ENCODE measurements around the gene SMAD5.

Gene SMAD5

DNA sequence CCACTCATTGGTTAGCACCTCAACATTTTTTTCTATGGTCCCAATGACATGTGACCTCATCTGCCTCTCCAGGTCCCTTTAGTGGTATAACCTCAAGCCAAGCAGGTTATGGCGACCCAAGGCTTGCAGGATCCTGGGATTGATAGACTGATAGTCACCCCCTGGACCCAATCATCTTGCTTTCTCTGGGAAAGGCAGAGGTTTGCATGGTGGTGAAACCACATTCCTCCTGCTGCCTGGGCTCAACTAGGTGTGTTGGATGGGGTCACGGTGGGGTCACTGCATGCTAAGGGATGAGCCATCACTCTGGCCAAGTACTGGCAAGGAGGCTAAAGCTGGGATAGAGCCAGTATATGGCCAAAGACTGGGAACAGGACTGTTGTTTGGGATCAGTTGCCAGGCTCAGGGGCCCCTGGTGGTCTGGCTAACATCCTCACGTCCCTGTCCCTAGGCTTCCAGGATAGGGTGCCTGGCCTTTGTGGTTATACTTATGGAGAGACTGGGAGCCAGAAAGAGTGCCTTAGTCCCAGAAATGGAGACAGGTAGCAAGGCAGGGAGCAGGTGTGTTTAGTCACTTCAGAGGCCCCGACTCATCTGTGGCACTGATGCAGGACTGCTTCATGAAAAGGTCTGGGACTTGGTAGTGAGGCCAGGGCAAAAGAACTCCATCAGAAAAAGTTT is 65.0 kb downstream of the SMAD5 start:
- H3K4me1 ChIP-seq (ENCODE audit: control insufficient read depth, insufficient read depth, low read length, poor library complexity, severe bottlenecking): no peaks in the 10 kb centered on the region
- WGBS, 2 experiments (ENCODE audit: insufficient coverage in 2 of 2): 94 to 100% methylated on average over 3 of the region's 4 CpGs
- H3K36me3 ChIP-seq (ENCODE audit: control insufficient read depth, insufficient read depth, low read length): no peaks in the 10 kb centered on the region
- no peak overlapping the region for H3K27ac ChIP-seq (ENCODE audit: low read depth, low read length, severe bottlenecking)
- no peak overlapping the region for H3K4me3 ChIP-seq (ENCODE audit: extremely low read depth, insufficient read depth, low read length, poor library complexity, severe bottlenecking)
- H3K9me3 ChIP-seq (ENCODE audit: control insufficient read depth, low read length): no peaks in the 10 kb centered on the region

DNA sequence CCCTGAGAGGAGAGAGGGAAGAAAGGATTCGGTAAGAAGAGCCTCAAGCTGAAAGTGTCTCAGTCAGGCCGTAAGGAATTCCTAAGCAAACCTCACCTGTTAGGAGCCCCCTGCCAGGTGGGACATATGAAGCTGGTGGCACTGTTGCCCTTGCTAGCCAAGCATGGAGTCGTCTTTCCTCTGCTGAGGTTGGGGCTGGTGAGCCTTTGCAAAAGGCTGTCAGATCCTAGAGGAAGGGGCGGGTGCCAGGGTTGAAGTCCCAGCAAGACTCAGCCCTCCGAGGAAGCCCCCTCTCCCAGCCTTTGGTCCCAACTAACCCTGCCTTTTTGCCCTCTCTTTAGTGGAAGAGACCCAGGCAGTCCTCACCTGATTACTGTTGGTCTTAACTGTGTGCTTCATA is 65.8 kb downstream of the SMAD5 start:
- Histone ChIP-seq H3K4me3 (ENCODE audit: extremely low read depth, insufficient read depth, low read length, poor library complexity, severe bottlenecking) (no peak overlapping the region), H3K4me1 (ENCODE audit: control insufficient read depth, insufficient read depth, low read length, poor library complexity, severe bottlenecking) (no peaks in the 10 kb centered on the region), H3K27ac (ENCODE audit: low read depth, low read length, severe bottlenecking) (no peak overlapping the region), H3K9me3 (ENCODE audit: control insufficient read depth, low read length) (no peaks in the 10 kb centered on the region), H3K36me3 (ENCODE audit: control insufficient read depth, insufficient read depth, low read length) (no peaks in the 10 kb centered on the region)
- WGBS, 2 experiments (ENCODE audit: insufficient coverage in 2 of 2): 91 to 100% methylated on average over 3 of the region's 5 CpGs

- Histone ChIP-seq H3K4me1 (ENCODE audit: control insufficient read depth, insufficient read depth, low read length, poor library complexity, severe bottlenecking) (no peaks in the 10 kb centered on the region), H3K9me3 (ENCODE audit: control insufficient read depth, low read length) (no peaks in the 10 kb centered on the region), H3K4me3 (ENCODE audit: extremely low read depth, insufficient read depth, low read length, poor library complexity, severe bottlenecking) (no peak overlapping the region), H3K36me3 (ENCODE audit: control insufficient read depth, insufficient read depth, low read length) (no peaks in the 10 kb centered on the region), H3K27ac (ENCODE audit: low read depth, low read length, severe bottlenecking) (no peak overlapping the region)
- WGBS, 2 experiments (ENCODE audit: insufficient coverage in 2 of 2): 92 to 93% methylated on average over 6 to 7 of the region's 7 CpGs
Observed at GRCh38 chr5:136199408-136199807, 66.8 kb downstream of the SMAD5 start.

GRCh38 chr5:136200130-136200529 is 67.5 kb downstream of the SMAD5 start:
- H3K36me3 ChIP-seq (ENCODE audit: control insufficient read depth, insufficient read depth, low read length): no peaks in the 10 kb centered on the region
- H3K27ac ChIP-seq (ENCODE audit: low read depth, low read length, severe bottlenecking): no peak overlapping the region
- WGBS, 2 experiments (ENCODE audit: insufficient coverage in 2 of 2): 79 to 100% methylated on average over 2 to 4 of the region's 4 CpGs
- H3K4me3 ChIP-seq (ENCODE audit: extremely low read depth, insufficient read depth, low read length, poor library complexity, severe bottlenecking): no peak overlapping the region
- H3K4me1 ChIP-seq (ENCODE audit: control insufficient read depth, insufficient read depth, low read length, poor library complexity, severe bottlenecking): no peaks in the 10 kb centered on the region
- peaks cover 1% of the 10 kb centered on the region for H3K9me3 ChIP-seq (ENCODE audit: control insufficient read depth, low read length)

DNA sequence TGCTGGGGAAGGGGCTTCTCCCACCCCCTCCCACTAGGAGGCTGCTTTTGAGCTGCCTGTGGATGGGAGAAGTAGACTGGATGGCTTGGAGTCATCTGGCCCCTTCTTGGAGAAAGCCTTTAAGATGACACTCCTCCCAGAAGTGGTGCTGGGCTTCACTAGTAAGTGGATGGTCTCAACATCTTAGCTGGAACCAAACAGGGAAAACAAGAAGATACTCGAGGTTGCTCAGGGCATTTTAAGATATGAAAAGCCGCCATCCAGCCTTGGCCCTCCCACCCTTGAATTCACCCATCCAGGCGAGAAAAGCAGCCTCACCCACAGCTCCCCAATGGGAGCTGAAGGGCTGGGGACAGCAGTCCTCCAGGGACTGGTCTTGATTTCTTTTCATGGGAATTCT is 68.1 kb downstream of the SMAD5 start:
- H3K4me1 ChIP-seq (ENCODE audit: control insufficient read depth, insufficient read depth, low read length, poor library complexity, severe bottlenecking): no peaks in the 10 kb centered on the region
- H3K4me3 ChIP-seq (ENCODE audit: extremely low read depth, insufficient read depth, low read length, poor library complexity, severe bottlenecking): no peak overlapping the region
- no peak overlapping the region for H3K27ac ChIP-seq (ENCODE audit: low read depth, low read length, severe bottlenecking)
- 83 to 90% methylated on average over 2 of the region's 3 CpGs for WGBS, 2 experiments (ENCODE audit: insufficient coverage in 2 of 2)
- H3K36me3 ChIP-seq (ENCODE audit: control insufficient read depth, insufficient read depth, low read length): no peaks in the 10 kb centered on the region
- peaks cover 7% of the 10 kb centered on the region for H3K9me3 ChIP-seq (ENCODE audit: control insufficient read depth, low read length)

- no peaks in the 10 kb centered on the region for H3K36me3 ChIP-seq (ENCODE audit: control insufficient read depth, insufficient read depth, low read length)
- no peak overlapping the region for H3K27ac ChIP-seq (ENCODE audit: low read depth, low read length, severe bottlenecking)
- 68 to 73% methylated on average over 4 of the region's 4 CpGs for WGBS, 2 experiments (ENCODE audit: insufficient coverage in 2 of 2)
- no peak overlapping the region for H3K4me3 ChIP-seq (ENCODE audit: extremely low read depth, insufficient read depth, low read length, poor library complexity, severe bottlenecking)
- peaks cover 7% of the 10 kb centered on the region for H3K9me3 ChIP-seq (ENCODE audit: control insufficient read depth, low read length)
- no peaks in the 10 kb centered on the region for H3K4me1 ChIP-seq (ENCODE audit: control insufficient read depth, insufficient read depth, low read length, poor library complexity, severe bottlenecking)
Observed at GRCh38 chr5:136201870-136202269, 69.2 kb downstream of the SMAD5 start.

GRCh38 chr5:136202469-136203205 is 70.0 kb downstream of the SMAD5 start:
- no peak overlapping the region for H3K27ac ChIP-seq (ENCODE audit: low read depth, low read length, severe bottlenecking)
- 6 to 7% methylated on average over 2 to 9 of the region's 13 CpGs for WGBS, 2 experiments (ENCODE audit: insufficient coverage in 2 of 2)
- H3K9me3 ChIP-seq (ENCODE audit: control insufficient read depth, low read length): peaks cover 7% of the 10 kb centered on the region

DNA sequence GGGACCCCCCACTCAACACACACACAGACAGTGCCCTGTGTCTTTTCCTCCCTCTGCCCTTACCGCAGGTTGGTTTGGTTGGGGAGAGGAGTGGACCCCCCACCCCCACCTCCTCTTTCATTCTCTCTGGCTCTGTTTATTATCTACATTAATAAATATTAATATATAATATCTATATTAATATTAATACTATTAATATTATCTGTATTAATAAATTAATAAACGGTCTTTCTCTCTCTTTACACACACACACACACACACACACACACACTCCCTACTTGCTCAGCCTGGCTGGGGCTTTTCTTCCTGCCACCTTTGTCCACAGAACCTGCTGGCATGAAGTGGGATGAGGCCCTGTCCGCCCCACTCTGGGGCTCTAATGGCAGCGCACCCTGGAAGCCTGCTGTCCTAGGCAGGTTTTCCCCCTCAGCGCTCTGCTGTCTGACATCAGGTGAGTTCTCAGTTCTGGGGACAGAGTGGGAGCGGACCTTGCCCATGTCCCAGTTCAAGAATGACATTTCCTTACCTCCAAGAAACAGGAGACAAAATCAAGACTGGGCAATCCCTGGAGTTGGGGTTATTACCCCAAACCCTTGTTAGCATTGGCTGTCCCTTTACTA is 70.8 kb downstream of the SMAD5 start:
- Histone ChIP-seq H3K4me1 (ENCODE audit: control insufficient read depth, insufficient read depth, low read length, poor library complexity, severe bottlenecking) (no peaks in the 10 kb centered on the region), H3K27ac (ENCODE audit: low read depth, low read length, severe bottlenecking) (no peak overlapping the region), H3K9me3 (ENCODE audit: control insufficient read depth, low read length) (peaks cover 7% of the 10 kb centered on the region), H3K4me3 (ENCODE audit: extremely low read depth, insufficient read depth, low read length, poor library complexity, severe bottlenecking) (no peak overlapping the region), H3K36me3 (ENCODE audit: control insufficient read depth, insufficient read depth, low read length) (no peaks in the 10 kb centered on the region)
- WGBS, 2 experiments (ENCODE audit: insufficient coverage in 2 of 2): 91 to 100% methylated on average over 2 to 4 of the region's 6 CpGs

More at GRCh38 chr5:136202469-136203205, 70.0 kb downstream of the SMAD5 start:
- Histone ChIP-seq H3K36me3 (ENCODE audit: control insufficient read depth, insufficient read depth, low read length) (no peaks in the 10 kb centered on the region), H3K4me3 (ENCODE audit: extremely low read depth, insufficient read depth, low read length, poor library complexity, severe bottlenecking) (no peak overlapping the region), H3K4me1 (ENCODE audit: control insufficient read depth, insufficient read depth, low read length, poor library complexity, severe bottlenecking) (no peaks in the 10 kb centered on the region)

DNA sequence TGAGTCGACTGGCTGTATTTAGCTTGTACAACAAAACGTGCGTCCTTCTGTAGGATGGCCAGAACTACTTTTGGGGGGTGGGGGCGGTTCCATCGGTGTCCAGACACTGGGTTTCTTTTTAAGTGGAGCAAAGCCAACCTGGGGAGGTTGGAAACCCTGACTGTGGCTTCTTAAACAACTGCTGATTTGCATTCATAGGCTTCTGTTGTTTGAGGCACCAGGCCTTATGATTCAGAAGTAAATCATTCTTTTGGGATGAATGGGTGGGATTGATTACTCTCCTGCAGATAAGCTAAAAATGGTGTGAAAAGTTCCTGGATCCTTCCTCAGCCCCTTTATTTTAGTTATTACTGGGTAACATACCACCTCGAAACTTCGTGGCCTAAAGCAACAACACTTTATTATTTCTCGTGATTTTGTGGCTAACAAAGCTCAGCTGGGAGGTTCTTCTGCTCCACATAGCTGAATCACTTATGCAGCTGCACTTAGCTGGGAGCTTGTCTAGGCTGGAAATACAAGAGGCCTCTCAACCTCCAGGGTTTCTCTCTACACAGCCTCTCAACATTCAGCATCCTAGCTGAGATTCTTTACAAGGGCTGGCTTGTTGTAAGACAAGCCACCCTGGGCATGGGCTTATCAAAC is 72.5 kb downstream of the SMAD5 start:
- Histone ChIP-seq H3K9me3 (ENCODE audit: control insufficient read depth, low read length) (peaks cover 7% of the 10 kb centered on the region), H3K4me3 (ENCODE audit: extremely low read depth, insufficient read depth, low read length, poor library complexity, severe bottlenecking) (no peak overlapping the region), H3K27ac (ENCODE audit: low read depth, low read length, severe bottlenecking) (no peak overlapping the region), H3K4me1 (ENCODE audit: control insufficient read depth, insufficient read depth, low read length, poor library complexity, severe bottlenecking) (no peaks in the 10 kb centered on the region), H3K36me3 (ENCODE audit: control insufficient read depth, insufficient read depth, low read length) (no peaks in the 10 kb centered on the region)
- WGBS, 2 experiments (ENCODE audit: insufficient coverage in 2 of 2): 96 to 98% methylated on average over 7 to 8 of the region's 8 CpGs

- H3K4me1 ChIP-seq (ENCODE audit: control insufficient read depth, insufficient read depth, low read length, poor library complexity, severe bottlenecking): no peaks in the 10 kb centered on the region
- H3K27ac ChIP-seq (ENCODE audit: low read depth, low read length, severe bottlenecking): no peak overlapping the region
- 90 to 93% methylated on average over 2 to 3 of the region's 4 CpGs for WGBS, 2 experiments (ENCODE audit: insufficient coverage in 2 of 2)
- H3K36me3 ChIP-seq (ENCODE audit: control insufficient read depth, insufficient read depth, low read length): no peaks in the 10 kb centered on the region
- H3K4me3 ChIP-seq (ENCODE audit: extremely low read depth, insufficient read depth, low read length, poor library complexity, severe bottlenecking): no peak overlapping the region
- H3K9me3 ChIP-seq (ENCODE audit: control insufficient read depth, low read length): peaks cover 7% of the 10 kb centered on the region
Observed at GRCh38 chr5:136205941-136206340, 73.3 kb downstream of the SMAD5 start.

Data from mesodermal cell (in vitro differentiated cells).